HG03378 (cell line): ENCODE data around the gene NEURL1.
"Not testable (repeated sequence)": the region's sequence is repeated elsewhere in the genome, so short reads cannot be mapped to it uniquely, and the experiment has no call there.

Experiments used
- ATAC-seq: cut with Tn5 transposase; IDR thresholded peaks from one replicate; pipeline ENCODE4 v1.9.1; 2021; ENCODE audit warnings: mild to moderate bottlenecking, moderate library complexity; ENCODE audit not compliant: unreplicated experiment

NEURL1 gene

DNA sequence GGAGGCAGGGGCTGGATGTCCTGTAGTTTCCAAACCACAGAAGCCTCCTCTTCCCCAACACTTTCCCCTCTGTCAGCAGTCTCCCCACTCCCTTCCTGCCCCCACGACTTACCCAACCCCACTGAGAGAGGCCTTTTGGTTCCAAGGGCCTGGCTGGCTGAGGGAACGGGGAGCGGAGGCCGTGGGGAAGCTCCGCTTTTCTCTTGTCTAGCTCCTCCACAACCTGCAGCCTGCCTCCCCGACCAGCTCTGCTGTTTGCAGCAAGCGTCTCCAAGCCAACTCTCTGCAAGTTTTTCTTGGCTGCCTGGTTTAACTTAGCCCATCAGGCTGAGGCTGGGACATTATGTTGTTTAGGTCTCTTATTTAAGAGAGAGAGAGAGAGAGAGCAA lies 126.8 kb downstream of the NEURL1 start:
- ATAC-seq, result no peak

DNA sequence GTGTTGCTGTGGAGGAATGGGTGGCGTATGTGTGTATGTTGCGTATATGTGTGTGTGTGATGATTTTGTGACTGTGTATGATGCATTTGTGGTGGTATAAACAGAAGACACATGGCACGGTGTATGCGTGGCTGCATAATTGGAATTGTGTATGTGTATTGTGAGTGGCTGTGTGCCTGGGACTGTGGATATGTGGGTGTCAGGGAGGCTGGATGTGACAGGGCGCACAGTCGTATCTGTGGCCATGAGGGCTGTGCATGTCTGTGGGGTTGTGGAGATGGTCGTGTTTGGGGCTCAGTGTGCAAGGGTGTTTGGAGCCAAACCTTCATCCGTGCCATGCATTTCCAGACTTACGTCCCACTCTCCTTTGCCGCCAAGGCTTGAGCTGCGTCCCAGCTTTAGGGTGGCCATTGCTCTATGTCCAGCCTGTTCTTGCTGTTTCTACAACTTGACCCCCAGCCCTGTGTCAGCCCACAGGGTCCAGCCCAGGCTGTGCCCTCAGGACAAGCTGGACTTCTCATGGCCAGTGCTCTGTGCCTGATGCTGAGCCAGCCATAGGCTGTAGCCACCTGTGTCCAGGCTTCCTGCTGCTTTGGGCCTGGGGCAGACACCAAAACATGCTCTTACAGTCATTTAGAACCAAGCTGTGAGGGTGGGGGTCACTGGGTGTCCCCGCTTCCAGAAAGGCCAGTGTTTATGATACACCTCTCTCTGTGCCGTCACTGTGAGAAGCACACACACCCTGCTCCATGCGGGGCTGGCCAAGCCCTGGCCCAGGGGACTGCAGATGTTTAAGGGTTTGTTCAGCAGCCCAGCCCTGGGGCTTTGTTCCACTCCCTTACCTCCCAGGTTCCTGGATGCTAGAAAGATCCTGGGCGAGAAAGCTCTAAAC lies 127.6 kb downstream of the NEURL1 start:
- no peak for ATAC-seq

DNA sequence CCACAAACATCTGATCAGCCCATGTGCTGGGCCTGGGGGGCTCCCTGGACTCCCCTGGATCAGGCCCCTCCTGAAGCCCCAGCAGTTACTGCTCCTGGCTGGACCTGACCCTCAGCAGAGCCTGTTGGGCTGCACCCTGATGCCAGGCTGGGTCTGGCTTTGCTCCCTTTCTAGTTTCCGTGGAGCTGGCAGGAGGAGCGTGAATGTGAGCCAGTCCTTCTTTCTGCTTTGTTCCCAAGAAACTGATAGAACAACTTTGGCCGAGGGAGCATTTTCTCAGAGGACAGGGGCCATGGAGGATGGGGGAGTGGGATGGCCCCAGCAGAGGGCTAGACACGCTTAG lies 128.2 kb downstream of the NEURL1 start:
- ATAC-seq, result no peak

DNA sequence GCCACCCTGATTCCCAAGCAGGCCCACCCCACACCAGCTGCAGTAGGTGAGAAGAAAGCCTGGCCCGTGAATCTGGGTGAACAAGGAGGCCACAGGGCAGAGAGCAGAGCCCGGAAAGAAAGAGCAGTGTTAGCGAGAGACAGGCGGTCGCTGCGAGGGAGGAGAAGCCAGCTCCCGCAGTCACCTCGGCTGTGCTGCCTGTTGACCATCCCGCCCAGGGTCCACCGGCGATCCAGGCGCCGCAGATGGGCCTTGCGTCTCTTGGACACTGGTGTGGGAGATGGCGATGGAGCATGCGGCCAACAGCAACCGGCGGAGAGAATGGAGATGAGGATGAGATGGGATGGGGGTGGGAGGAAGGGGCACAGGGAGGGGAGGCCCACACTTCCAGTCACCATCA lies 128.8 kb downstream of the NEURL1 start:
- no peak for ATAC-seq

DNA sequence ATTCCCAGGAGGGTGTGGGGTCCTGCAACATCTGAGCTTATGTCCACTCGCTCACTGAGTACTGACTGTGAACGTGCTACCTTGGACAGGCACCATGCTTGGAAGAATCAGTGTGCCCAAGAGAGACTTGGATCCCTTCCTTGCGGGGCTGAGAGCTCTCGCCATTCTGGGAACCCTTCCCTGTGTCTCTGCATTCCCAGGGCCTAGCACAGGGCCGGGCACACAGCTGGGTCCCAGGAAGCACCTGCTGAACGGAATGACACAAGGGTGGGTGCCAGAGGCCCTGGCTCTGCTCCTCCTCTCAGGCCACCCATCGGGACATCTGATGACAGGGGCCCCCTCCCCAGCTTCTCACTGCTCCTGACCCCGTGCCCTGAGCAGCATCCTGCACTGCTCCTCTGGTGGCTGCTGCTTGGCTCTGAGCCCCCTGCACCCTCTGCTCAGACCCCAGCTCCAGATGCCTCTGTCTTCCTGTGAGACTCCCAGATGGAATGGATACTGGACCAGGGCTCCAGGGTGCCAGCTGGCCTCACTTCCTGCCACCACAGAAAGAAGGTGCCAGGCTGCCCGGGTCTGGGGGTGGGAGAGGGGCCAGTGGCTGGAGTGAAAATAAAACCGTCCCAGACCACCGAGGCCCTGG lies 129.6 kb downstream of the NEURL1 start:
- ATAC-seq, result no peak

DNA sequence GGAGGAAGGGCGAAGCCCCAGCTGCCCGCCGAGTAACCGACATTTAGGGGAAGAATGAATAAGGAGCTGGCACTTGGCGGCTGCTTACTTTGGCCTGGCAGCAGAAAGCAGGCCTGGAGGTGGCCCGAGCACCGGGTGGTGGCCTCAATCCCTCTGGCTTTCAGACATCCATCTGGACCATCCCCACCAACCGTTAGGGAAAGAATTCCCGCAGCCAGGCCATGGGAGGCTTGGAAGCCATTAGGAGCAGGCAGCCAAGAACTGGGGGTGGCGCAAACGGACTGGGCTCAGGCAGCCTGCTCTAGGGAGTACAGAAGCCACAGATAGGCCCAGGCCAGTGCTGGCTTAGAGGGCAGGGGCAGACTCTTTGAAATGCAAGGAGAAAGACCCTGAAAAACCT lies 132.7 kb downstream of the NEURL1 start:
- no peak for ATAC-seq

DNA sequence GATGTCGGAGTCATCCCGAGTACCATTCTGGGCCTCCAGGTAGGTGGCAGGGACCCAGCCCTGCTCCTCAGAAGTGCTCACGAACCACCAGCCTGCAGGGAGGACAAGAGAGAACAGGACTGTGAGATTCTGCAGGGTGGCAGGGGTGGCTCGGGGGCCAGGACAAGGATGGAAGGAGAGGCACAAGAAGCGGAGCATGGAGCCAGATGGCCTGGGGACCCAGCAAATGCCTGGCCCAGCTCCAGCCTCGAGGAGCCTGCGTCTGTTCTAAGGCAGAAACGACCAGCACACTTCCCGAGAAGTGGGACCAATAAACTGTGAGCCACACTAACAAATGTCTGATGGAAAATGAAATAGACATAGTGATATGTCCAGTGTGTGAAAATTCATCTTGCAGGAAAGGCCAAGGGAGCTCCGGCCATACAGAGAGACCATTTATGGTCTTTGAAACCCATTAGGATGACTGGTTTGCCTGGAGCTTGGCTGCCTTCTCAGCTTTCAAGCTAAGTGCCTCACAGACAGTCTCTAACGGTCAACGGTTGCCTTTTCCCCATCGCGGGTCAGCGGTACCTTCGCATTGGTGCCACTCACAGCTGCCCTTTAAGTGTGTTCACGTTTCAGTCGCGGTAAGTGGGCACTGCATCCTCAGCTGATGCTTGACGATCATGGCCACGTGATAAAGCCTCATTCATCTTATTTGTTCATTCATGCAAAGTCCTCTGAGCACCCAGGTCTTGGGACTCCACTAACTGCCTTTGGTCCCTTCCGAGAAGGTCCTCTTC lies 133.8 kb downstream of the NEURL1 start:
- ATAC-seq, result no peak

DNA sequence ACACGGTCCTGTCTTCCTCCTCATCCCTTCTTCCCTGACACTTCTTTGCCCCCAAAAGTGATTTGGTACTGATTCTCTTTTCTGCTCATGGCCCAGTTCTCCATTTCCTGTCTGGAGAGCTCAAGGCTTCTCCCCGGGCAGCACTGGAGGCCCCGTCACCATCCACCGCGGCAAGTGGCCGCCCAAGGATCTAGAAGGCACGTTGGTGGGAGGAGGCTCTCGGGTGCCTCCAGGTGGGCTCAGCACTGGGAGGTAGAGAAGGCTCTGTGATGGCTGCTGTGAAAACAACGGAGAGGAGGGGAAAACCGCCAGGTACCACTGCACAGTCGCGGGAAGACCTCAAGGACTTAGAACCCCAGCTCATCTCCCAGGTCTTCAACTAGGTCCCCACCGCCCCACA lies 134.4 kb downstream of the NEURL1 start:
- no peak for ATAC-seq

DNA sequence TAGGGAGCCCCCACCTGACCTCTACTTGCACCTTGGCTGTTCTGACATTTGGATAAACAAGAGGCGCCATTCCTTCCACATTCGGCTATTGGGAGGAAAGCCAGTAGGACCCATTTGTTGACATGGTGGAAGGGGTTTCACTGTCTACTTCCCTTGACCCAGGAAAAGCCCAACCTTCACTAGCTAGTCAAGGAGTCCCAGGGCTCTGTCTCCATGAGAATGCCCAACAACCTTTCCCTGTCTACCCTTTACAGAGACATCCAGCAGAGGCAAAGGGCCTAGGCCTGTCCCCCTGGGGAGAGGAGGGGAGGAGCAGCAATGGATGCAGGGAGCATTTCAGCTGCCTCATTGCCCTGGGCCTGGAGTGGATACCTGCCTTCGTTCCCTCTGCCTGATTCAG lies 136.1 kb downstream of the NEURL1 start:
- no peak for ATAC-seq

DNA sequence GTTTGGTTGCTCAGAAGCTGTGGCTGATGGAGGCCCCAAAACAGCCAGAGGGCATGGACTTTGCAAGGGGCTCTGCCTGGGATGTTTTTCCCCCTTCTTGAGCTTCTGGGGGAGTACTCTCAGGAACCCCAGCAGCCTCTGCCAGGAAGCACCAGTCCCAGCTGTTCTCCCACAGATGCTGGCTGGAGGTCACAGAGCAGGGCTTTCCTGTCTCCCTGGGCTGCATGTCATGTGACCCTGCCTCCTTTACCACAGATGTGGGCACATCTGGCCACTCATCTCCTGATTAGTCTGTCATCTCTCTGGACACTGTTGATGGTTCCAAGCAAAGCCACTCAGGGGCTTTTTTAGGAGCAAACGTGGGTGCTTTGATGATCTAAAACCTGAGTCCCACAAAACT lies 136.7 kb downstream of the NEURL1 start:
- ATAC-seq, result no peak

DNA sequence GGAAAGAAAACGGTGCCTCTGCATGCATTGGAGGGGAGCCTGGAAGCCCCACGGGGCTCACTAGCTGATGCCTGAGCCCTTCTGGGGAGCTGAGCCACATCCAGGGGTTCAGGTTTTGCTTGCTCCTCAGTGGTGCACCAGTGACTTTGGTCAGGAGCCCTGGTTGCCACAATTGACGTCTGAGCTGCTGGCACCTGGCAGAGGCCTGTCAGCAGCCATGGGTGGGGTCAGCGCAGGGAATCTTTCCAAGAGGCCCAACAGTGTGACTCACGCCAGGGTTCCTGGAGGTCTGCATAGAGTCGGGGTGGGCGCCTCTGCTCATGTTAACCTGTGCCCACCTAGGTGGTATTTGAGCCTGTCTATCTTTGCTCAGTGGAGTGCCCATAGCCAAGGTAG lies 138.7 kb downstream of the NEURL1 start:
- no peak for ATAC-seq

DNA sequence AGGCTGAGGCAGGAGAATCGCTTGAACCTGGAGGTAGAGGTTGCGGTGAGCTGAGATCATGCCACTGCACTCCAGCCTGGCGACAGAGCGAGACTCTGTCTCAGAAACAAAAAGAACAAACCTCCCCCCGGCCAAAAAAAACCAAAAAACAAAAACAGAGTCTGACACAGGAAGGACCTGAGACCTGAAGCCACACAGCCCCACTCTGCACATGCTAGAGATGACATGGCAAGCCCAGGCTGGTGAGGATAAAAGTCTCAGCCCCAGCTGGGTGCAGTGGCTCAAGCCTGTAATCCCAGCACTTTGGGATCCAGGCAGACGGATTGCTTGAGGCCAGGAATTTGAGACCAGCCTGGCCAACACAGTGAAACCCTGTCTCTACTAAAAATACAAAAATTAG lies 139.4 kb downstream of the NEURL1 start:
- not testable (repeated sequence) for ATAC-seq

DNA sequence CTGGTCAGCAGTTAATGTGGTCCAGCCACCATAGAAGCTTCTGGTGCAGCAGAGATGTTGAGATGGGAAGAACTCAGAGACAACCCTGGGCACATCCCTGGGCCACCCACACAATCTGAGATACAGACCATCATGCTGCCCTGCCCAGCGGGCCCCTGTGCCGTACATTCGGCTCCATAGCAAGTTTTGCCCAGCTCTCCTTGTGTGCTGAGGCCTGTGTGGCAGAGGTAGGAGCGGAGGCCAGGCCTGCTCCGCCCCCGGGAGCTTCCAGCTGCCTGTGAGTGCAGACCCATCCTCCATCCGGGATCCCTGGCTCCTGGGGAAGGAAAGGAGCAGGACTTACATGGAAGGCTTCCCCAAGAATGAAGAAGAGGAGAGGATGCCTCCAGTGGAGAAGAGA lies 140.3 kb downstream of the NEURL1 start:
- no peak for ATAC-seq

DNA sequence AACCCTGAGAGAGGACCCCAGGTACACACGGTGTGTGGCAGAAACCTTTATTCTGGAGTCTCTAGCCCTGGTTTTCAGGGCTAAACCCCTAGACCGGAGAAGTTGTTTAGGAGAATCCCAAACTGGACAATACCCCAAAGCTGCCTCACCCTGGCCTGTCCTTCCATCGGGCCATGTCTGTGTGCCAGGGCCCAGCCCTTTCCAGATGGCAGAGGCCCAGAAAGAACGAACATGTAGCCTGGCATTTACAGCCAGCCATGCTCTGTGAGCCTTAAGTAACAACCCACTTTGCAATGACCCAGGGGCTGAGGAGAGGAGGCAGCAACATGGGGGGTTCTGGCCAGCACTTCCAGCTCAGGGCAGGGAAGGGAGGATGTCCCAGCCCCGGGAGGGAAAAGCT lies 142.1 kb downstream of the NEURL1 start:
- no peak for ATAC-seq

DNA sequence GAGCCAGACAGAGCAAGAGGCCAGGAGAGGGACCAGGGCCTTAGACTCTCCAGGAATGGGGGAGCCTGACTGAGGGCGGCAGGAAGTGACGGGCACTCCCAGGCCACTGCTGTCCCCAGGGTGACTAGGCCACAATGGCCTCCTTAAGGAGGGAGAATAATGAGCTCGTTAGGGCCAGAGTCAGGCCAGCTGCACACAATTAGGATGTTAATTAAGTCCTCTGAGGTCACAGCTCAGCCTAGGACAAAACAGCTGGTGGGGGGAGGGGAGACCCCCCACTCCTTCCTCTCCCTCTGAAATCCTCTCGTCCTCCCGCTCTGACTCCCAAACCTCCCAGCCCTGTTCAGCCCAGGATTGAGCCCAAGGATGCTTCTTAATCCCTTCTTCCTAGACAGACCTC lies 143.0 kb downstream of the NEURL1 start:
- ATAC-seq, result no peak

DNA sequence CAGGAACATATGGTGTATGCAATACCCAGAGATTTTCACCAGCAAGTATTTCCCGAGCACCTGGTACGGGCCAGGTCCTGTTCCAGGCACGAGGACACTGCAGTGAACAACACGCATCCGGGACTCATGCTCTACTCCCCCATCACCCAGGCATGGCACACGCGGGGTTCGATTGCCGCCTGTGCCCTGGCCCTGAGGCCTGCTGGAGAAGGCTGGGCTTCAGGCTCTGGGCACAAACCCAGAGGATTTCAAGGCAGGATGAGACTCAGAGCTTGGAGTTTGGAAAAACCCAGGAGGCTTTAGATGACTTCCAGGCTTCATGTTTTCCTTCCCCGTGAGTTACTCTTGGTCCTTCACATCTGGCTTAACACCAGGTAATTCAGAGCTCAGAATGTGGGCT lies 143.5 kb downstream of the NEURL1 start:
- no peak for ATAC-seq

DNA sequence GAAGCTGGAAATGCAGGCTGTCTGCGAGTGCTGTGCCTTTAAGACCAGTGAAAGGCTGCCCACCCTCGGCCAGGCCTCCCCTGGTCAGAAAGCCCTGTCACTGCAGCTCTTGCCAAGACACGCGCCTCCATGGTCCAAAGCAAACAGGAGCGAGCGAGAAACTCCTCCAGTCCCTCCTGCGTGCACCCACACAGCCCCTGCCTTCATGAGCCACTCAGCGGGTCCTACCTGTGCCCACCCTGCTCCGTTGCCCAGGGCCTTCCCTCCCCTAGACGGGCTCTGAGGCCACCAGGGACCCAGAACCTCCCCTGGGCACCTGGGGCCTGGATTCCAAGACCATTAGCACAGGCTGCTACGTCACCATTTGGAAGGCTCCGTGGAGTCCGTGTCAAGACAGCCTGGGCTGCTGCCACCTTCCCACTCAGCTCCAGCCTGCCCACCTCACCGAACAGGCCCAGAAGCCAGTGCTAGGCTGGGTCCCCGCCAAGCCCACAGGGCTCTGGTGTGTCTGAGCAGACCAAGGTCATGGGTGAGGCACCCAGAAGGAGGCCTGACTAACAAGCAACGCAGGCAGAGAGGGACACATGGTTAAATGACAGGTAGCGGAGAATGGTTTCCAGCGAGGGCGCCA lies 144.5 kb downstream of the NEURL1 start:
- ATAC-seq, result no peak

DNA sequence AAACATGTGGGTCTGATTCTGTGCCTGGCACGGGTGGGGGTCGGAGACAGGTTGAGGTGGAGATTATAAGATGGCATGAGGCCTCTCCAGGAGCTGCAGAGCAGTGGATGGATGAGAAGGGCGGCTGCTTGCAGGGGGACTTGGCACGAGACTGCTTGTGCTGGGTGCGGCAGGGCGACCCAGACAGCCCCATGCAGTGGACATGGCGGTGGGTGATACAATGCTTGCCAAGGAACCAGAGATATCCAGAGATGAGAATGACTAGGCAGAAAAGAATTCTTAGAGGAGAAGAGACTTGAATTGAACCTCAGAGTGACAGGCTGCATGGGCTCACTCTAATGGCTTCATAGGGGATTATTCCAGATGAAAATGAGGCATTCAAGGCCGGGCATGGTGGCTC lies 145.4 kb downstream of the NEURL1 start:
- ATAC-seq, result no peak

DNA sequence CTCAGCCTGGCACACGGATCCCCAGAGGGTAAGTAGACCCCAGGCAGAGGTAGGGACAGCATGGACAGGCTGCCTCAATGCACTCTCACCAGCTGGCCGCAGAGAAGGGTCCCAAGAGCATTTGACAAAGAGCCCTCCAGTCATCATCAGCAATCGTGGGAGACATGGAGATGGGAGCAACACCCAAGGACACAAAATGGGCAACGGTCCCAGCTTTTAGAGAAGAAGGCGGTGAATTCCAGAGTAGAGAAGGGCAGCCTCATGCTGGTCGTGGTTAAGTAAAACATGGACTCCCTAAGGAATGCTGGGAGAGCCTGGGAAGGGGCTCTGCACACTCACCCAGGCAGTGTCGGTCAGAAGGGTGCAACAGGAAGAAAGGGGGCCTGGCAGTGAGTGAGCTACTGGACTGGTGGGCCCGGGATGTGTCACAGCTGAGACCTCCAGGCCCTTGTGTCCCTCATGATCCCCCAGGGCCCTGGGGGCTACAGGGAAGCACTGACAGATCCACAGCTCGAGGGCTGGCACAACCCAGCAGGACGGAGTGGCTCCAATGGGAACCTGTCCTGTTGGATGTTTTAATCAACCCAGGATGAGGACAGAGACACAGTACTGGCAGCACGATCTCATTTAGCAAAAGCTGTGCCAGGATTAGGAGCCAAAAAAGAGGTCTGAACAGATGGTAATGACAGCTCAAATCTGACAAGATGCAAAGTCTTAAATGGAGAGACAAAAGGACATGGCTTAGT lies 147.1 kb downstream of the NEURL1 start:
- no peak for ATAC-seq

DNA sequence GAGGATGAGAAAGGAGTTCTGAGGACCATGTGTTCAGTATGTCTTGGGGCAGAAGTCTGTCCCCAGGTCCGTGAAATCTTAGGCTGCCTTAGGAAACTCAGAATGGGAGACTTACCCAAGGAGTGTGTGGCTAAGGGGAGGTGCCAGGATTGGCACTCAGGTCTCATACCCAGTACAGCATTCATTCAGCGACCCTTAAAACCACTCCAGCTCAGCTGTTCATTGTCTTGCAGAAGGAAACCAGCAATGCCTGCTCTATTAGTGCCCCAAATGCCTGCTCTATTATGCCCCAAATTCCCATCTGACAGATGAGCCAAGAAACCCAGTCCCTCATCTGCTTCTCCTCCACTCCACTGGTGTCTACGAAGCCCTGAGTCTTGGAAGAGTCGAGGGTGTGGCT lies 147.8 kb downstream of the NEURL1 start:
- ATAC-seq, result no peak
